COLO829 (cell line): ENCODE measurements around the gene ARID5B.

ENCODE experiments used
- DNase-seq: peaks from one replicate; pipeline ENCODE4 v3.0.0; 2012; ENCODE audit warnings: low spot score

ARID5B gene

DNA sequence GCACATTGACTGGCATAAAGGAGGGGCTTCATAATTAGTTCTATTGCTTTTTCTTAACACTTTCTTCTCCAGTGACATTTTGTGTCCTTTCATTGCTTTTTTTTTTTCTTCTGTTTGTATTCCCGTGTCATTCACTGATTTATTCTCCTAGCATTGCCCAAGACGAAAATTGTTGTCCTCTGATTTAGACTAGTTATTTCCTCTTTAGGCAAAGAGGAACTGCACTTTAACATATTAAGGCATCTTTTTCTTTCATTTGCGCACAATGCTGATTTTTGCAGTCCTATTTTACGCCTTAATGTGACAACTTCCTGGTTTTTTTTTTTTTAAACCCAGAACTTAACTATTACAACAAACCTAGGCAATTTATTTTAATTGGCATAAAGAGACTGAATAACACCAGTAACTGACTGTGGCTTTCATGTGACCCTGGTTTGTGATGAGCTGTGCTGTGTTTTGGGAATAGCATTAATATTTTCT lies 39.7 kb downstream of the ARID5B start:
- DNase-seq, result no peak

DNA sequence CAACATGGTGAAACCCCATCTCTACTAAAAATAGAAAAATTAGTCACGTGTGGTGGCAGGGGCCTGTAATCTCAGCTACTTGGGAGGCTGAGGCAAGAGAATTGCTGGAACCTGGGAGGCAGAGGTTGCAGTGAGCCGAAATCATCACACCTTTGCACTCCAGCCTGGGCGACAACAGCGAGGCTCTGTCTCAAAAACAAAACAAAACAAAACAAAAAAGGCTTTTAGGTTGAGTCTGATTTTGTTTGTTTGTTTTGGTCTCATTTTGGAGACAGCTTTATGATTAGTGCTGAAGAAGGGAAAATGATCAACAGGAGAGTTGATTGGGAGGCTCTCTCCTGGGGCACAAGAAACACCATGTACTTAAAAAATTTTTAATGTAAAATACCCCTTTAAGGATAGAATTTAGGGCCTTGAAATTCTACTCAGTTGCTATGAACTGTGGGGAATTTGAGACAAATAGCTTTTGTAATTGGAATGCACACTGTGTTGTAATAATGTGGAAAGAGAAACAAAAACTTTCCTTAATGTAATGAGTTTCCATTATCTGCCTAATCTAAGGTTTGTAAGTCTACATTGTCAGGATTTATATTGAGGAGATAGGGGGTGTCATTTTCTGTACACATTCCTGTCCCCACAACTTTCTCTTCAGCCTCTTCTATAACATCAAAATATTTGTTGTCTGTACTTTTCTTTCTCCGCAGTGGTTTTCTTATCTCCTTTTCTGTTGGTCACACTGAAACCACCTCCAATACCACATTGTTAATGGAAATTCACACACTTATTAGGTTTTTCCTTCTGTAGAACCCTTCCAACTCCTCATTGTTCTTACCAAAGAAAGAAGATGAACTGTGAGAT lies 41.3 kb downstream of the ARID5B start:
- DNase-seq, result no peak

DNA sequence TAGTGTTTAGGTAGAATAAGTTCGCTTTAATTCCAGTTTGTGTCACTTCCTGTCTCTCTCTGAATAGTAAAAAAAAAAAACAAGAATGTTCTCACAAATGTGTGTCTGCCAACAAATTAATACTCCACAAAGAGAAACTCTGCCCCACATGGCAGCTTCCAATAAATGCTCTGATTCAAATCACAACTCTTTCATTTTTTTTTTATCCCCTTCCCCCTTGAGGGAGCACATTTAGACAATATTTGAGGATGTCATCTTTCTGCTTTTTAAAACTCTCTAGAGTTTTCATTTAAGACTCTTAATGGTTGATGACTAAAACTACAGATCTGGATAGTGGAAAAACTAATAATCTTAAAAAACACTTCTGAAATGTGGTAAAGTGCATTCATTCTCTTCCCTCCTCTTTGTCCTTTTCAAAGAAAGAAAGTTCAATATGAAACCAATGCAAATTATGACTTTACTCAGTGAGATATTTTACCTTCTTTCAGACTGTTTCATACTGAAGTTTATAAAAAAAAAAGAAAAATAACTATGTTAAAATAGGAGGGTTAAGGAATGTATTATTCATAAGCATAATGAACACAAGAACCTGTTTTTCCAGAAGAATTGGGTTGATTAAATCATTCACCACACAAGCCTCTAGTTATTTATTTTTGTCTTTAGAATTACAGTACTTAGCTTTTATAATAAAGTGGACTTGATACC lies 42.3 kb downstream of the ARID5B start:
- peak; percentile 35 for DNase-seq

DNA sequence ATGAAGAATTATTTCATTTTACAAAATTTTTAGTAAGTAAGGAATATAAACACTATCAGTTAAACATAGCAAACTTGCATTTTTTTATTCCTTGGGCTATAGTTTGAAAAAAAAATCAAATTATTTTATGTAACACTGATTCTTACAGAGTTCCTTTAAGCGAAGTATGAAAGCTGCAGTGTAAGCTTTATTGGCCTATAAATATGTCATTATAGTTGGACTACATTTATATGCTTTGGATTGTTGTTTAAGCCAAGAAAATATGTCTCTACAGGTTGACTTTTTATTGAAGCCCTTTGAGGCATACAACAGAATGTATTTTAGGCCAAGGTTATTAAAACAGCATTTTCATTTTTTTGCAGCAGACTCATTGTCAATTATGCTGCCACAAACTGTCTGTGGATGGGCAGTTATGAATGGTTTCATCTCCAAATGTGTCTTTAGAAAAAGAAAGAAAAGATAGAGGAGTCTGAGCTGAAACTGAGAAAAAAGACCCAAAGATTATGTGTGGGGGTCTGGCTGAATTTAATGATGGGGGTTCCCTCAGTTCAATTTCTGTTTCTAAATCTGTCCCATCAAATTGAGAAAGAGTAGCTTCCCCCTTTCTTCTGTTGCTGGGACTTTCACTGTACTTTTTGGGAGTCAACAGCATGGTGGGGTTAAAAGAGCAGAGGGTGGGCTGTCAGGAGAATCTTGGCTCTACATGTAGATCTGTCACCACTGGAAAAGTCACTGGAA lies 43.1 kb downstream of the ARID5B start:
- DNase-seq, result no peak

DNA sequence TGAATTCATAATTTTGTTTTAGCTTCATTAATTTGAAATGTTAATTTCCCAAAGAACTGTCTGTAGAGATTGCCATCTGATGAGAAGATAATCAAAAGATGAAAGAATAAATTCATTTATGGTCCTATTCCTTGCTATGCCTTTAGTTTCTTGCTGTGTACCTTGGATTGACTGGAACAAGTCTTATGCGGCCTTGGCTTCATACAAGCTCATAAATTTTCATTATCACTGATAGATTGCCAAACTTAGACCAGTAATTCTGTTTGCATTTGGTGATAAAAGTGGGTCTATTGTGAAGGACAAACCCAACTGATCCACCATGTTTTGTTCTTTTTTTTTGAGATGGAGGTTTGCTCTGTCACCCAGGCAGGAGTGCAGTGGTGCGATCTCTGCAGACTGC lies 48.2 kb downstream of the ARID5B start:
- DNase-seq, result no peak

DNA sequence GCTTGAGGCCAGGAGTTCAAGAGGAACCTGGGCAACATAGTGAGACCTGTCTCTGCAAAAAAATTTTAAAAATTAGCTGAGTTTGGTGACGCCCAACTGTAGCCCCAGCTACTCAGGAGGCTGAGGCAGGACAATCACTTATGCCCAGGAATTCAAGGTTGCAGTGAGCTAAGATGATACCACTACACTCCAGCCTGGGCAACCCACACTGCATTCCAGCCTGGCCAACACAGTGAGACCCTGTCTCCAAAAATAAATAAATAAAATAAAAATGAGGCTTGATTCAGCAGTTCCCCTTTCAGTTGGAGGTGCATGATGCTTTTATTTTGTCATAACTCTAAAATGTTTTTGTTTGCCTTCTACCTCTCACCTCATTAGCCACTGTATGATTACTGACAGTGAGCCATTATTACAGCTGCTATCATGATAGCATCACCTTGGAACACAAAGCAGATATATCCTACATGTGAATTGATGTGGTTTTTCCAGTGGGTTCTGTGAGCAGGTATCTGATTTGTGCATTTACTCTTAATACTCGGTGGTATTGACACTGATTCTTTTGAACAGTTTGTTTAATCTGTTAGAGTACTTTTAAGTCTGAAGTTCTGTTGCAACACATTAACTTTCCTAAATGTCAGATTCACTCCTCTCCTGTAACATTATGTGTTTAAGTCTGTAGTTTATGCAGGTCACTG lies 49.1 kb downstream of the ARID5B start:
- no peak for DNase-seq

DNA sequence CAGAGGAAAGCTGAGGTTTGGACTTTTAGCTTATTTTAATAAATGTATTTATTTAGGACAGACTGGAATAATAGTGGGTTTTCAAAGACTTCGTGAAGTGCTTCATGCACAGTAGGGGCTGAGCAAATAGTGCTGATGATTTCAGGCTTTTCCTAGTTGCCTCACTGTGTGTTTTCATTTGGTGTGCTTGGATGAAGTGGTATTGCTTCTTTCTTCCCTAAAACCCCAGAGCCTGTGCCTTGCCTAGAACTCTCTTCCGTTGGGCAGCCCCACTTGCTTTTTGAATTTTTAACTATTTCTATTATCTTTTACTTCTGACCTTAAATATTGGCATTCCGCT lies 49.6 kb downstream of the ARID5B start:
- DNase-seq, result no peak

DNA sequence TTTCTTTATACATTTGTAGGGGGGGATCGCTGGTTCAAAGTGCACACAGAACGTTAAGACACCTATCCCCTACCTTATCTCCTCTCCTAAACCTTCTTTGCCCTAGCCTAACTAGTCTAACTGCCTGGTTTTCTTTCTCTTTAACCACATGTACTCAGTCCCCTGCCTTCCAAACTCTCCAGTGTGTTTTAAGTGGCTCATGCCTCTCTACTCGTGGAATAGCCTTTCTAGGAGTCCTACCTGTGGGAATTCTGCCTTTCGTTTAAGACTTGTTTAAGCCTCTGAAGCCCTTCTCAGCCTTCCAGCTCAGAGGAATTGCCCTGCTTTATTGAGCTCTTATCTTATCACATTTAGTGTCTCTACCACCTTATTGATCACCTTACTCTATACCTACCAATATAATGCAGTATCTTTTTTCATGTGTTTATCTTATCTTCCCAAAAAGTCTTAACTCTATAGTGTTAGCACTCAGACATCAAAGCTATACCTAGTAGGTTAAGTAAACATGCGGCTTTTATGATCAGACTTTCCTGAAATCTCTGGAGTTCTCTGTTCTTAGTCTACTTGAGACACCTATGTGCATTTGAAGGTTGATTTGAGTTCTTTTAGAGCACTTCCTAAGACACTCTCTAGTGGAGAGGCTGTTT lies 50.7 kb downstream of the ARID5B start:
- no peak for DNase-seq

DNA sequence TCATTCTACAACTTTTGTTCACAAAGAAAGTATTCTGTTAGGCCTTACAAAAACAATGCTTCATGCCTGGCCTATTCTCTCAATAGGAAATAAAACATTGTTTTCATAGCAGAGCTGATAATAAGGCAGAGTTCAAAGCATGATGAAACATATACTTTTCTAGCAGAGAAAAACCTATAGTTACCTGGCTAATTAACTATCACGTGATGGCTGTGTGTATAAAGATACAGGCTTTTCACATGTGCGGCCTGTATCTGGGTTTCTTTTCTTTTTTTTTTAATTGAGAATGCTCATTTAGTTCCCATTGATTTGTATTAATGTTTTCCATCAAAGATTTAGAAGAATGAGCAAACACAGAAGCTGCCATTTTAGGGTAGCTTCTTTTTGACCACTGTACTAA lies 51.7 kb downstream of the ARID5B start:
- no peak for DNase-seq

DNA sequence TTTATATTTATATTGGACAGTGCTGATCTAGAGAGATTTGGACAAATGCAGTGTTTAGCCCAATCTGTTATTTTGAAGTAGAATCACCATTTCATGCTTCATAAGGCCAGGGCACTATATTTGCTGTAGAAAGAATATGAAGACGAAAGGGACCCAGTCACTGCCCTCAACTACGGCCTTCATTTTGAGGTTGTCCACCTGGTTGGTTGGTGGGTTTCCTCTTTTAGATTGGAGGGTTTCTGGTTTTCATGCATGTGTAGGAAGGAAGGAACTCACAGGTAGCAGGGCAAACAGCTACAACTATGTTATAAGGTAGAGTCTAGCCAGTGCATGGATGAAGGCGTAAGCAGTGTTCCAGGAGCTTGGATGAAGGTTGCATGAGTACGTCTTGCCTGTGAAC lies 56.3 kb downstream of the ARID5B start:
- DNase-seq, result no peak

DNA sequence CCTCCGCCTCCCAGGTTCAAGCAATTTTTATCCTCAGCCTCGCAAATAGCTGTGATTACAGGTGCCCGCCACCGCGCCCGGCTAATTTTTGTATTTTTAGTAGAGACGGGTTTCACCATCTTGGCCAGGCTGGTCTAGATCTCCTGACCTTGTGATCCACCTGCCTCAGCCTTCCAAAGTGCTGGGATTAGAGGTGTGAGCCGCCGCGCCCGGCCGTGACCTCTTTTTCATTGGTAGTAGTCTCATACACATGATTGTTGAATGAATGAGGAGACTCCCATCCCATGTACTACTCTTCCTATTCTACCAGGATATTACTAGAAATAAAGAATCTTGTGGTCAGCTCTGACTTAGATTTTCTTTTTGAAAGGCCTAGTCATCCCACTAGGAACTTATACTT lies 56.8 kb downstream of the ARID5B start:
- no peak for DNase-seq

DNA sequence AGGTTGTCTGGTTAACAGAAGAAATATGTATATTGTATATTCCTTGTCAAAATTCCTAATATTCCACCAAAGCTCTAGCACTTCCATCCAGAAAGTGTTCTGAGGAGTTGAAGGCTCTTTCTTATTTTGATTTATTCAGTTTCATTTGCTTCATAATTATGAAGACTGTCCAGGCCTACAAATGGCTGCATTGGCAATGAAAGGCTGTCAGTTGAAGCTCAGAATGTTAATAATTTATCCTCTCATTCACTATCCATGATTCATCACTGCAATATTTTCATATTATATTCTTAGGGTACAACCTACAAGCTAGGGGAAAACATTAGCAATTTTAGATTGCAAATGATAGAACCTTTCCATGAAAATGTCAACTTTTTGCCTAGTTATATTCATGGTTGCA lies 57.3 kb downstream of the ARID5B start:
- no peak for DNase-seq

DNA sequence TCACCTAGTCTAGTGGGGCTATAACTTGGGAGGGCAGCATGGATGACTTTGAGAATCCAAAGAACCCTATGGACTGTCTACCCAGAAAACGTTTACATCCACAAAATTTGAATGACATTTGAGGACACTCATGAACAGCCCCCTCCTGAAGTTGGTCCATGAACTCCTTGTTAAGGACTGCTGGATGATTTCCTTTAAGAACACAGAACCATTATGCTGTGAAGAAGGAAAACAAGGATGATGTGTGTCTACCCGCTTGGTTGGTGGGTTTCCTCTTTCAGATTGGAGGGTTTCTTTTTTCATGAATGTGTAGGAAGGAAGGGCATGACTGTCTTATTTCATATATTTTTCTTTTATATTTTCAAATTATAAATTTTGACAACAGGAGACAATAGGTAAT lies 58.3 kb downstream of the ARID5B start:
- DNase-seq, result no peak

DNA sequence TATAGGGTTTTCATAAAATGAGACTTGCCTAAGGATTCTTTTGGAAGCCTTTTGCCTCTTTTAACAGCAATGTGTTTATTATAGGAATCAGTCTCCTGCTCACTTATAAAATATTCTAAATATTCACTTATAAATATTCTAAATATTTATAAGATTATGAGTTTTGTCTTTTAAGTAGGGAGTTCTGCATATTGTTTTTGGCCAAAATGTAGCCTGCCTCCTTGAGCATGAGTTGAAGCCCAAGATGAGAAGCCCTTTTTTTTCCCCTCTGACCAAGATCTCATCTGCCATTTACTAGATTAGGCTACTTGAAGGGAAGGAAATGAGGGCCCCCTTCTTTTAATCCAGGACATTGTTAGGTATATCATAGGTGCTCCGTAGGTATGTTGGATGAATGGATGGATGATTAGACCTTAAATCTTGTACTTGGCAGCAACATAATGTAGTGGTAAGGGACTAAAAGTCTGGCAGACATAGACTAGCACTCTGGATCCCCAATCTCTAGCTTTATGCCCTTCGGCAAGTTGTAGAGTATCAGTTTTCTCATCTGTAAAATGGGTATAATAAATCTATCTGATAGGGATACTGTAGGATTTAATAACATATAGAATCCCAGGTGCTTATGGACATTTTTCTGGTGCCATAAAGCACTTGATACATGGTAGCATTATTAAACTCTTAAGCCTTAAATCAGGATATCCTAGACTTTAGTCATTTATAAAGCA lies 59.1 kb downstream of the ARID5B start:
- no peak for DNase-seq

DNA sequence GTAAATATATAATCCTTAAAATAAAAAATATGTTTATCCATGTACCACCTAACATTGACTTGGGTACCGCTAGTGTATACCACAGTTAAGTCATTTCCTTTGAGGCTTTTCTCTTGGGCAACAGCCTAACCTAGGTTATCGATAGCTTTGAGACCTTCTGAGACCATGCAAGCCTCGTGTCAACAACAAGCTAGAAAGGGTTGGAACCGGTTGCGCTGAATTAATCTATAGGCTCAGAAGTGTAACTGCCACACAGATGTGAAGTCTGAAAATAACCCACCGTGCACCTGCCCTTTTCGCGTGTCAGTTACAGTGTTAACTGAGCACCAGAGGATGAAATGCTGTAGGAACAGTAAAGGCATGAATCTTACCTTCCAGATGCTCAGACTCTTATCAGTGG lies 59.8 kb downstream of the ARID5B start:
- no peak for DNase-seq

DNA sequence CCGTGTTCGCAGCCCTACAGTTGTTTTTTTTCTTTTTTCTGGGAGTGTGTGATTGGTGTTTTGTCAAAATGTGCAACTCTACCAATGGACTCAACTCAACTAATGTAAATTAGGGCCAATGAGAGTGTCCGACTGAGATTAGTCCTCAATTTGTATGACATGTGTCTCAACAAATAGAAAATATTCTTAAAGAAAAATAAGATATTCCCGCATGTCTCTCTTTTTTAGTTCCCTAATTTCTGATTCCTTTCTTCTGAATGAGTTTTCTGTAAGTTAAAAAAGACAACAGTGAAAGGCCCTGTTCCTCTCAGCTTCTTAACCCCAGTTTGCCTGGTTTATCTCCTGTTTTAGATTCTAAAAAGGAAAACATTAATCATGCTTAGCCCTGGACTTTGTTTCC lies 61.5 kb downstream of the ARID5B start:
- no peak for DNase-seq

DNA sequence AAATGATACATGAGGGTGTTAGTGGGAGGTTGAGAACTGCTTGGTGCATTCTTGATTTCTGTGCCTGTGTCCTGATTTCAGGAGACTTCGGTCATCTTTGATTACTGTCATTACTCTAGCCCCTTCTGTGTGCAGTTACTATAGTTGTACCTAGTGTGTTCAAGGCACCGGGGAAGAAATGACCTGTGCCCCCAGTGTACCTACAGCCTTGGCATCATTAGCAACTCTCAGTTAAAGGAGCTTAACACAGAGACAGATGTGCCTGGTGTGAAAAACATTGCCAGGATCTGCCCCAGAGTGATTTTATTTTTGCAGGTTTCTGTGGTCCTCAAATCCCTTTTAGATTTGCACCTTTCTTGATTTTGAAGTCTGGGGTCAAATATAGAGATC lies 62.2 kb downstream of the ARID5B start:
- DNase-seq, result no peak

DNA sequence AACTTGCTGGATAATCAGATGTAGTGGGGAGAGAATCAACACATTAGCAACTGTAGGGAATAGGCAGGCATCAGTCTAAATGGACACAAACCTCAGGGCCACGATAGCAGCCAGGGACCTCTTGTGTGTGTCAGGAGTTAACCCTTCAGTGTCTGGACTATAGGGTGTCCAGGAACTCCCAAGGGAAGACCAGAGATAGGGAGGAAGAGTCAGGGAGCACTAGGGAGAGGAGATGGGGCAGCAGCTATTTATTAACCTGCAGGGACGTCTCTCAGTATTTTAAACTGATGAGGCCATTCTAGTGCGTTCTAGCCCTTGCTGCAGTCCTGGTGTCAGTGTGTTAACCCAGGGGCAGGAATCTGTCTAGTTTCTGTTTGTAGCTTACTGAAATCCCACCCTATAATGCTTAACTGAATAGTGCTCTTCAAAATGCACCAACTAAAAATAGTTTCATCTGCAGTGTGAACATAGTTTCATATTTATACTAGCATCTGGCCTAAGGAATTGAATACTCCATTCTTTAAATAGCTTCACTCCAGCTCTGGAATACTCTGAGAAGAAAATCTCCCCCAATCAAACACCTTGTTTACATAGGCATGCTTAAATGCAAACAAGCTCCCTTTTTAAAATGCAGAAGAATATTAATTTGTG lies 62.7 kb downstream of the ARID5B start:
- DNase-seq, result no peak

DNA sequence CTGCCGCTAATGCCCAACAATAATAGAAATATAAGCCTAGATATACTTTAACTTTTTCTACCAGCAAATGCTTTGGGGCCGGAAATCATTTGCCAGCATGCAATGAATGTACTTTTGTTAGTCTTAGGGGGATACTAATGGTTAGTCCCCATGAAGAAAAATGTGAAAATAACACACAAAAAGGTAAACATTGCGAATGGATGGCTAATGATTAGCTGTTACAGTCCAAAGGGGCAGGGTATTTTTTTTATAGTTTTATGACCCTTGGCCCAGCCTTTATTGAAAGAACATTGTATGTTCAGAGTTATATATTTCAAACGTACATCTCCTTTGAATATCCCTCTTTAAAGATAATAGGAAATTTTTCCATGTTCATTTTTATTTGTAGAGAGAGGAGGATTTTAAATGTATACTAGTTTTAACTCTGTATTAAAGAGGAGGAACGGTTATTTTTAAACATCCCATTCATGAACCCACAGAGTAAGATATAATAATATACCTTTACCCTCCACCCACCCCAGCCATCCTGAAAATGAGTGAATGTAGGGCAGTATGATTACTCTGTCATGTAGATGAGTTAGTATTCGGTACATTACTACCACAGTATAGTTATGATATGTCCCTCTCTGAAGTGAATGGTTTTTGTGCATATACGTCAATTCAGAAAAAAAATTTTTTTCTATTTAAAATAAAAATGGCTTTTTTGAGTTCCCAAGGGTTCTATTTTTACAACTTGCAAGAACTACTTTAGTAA lies 63.6 kb downstream of the ARID5B start:
- DNase-seq, result no peak
